Heart right ventricle (tissue), 16 donors: Measurements from ENCODE around the gene THRSP. TPM values are rescaled to one million over a fixed set of nuclear protein-coding genes. Genes with fewer than 3 reads are reported as not detected.
"Not testable (repeated sequence)": the region's sequence is repeated elsewhere in the genome, so short reads cannot be mapped to it uniquely, and the experiment has no call there.

Source experiments
- ATAC-seq, 8 donors: fragments of 200-7000 bp; cut with Tn5 transposase; one replicate each; pipeline ENCODE4 v1.9.1; 2020; ENCODE audit warnings: mild to moderate bottlenecking in 8 of 8, moderate library complexity in 8 of 8, moderate number of reproducible peaks in 1 of 8
- DNase-seq, 2 donors: peaks; one replicate each; pipeline ENCODE4 v3.0.0-alpha.2; 2020
- H3K27ac ChIP-seq, 10 donors: fragments of 200-600 bp; sonication (generic) in 2 of 10; one replicate each; pipeline versions ENCODE4 v1.5.0 to v1.8.0; 2020 to 2022; ENCODE audit warnings: mild to moderate bottlenecking in 3 of 10
- H3K27me3 ChIP-seq, 7 donors: fragments of 200-600 bp; one replicate each; pipeline ENCODE4 v1.8.0; 2021 to 2022; ENCODE audit warnings: mild to moderate bottlenecking in 2 of 7
- H3K36me3 ChIP-seq, 9 donors: fragments of 200-600 bp; sonication (generic) in 1 of 9; one replicate each; pipeline versions ENCODE4 v1.5.0 to v1.8.0; 2020 to 2022; ENCODE audit warnings: mild to moderate bottlenecking in 2 of 9
- H3K4me1 ChIP-seq, 9 donors: fragments of 200-600 bp; sonication (generic) in 1 of 9; one replicate each; pipeline versions ENCODE4 v1.5.0 to v1.8.0; 2020 to 2022; ENCODE audit warnings: mild to moderate bottlenecking in 4 of 9
- H3K4me3 ChIP-seq, 10 donors: fragments of 200-600 bp; sonication (generic) in 2 of 10; one replicate each; pipeline versions ENCODE4 v1.5.0 to v1.8.0; 2020 to 2022; ENCODE audit warnings: mild to moderate bottlenecking in 7 of 10, moderate library complexity in 2 of 10
- H3K9me3 ChIP-seq, 11 donors: fragments of 200-600 bp in 10 of 11; sonication (generic) in 2 of 11; one replicate each; pipeline versions ENCODE4 v1.5.0 to v1.8.0; 2013 to 2022; ENCODE audit warnings: mild to moderate bottlenecking in 2 of 11, control low read depth in 1 of 11, moderate library complexity in 1 of 11
- CTCF ChIP-seq, 9 donors: fragments of 200-600 bp; sonication (generic) in 2 of 9; IDR thresholded peaks; one replicate each; pipeline versions ENCODE4 v1.5.0 to v1.8.0; 2021 to 2022; ENCODE audit warnings: antibody characterized with exemption in 9 of 9, mild to moderate bottlenecking in 5 of 9, moderate library complexity in 1 of 9
- WGBS, 2 donors: extraction: QIAGEN DNeasy Blood & Tissue Kit; methylation state at CpG; one replicate each; pipeline ENCODE4 v1.1.7; 2013; ENCODE audit warnings: inconsistent platforms in 1 of 2; 5-methylcytosine and 5-hydroxymethylcytosine counted together
- intact Hi-C, 10 donors: fragments of 100-400 bp; cut with DNase I; formaldehyde crosslinking; loops; one replicate each; pipeline versions ENCODE4 v1.11.1 to v1.14.2; 2022
- polyA plus RNA-seq, 2 donors: library from polyadenylated mRNA; stranded (reverse); fragments of 200-250 nt; gene quantifications; one replicate each; pipeline ENCODE4 v1.2.3, GENCODE V29; 2013
- total RNA-seq, 10 donors: library from RNA; stranded (reverse); fragmentation: NEBNext Ultra II Directional in 3 of 10; extraction: Animal tissue kit (Norgen Biotek cat#: 25700) in 3 of 10; gene quantifications; one replicate each; pipeline versions ENCODE4 v1.2.1 to v1.2.4, GENCODE V29; 2021 to 2023
- donor health status: Arrhythmogenic right ventricular cardiomyopathy.
- donor health status: ischemic (EF 13 %, LVEDD 7.1; RV severe dilation, severe dysfunction).
- donor health status: healthy with polysubstance abuse.
- donor health status: DM: no; HTN: yes; CAD: no.
- donor health status: DM: no; HTN: no; CAD: no.
- donor health status: ischemic (EF 25% LVEDD 6.9; RV normal size, moderate dysfunction).
- donor health status: ischemic (EF 25% LVEDD 5.7; RV mildly dilated, moderate dysfunction).
- donor health status: healthy.
- donor health status: DM: yes; HTN: yes; CAD: no.
- donor health status: Ischemic cardiomyopathy.
- donor health status: ischemic (EF 35%, LVEDD 5.7; RV mildly dilated, moderate dysfunction).
- donor health status: nonischemic (EF 11% LVEDD 7.7; RV severe dilation, severe dysfunction).
- donor health status: DM: yes; HTN: yes; CAD: no.
- donor health status: PGD.
- donor health status: ischemic (EF 29% LVEDD 5.4; RV normal size, mild dysfunction).
- donor health status: nonischemic (EF 23%, LVEDD 6.1; RV moderate dilation, normal function).

THRSP gene
- total and polyA plus RNA-seq, 12 donors, result 0.21 to 25.4 (median 4.0) TPM; not detected in 3

- DNase-seq (peak; percentile 59 to 75), ATAC-seq (peak; percentile 42 to 80 (median 71))
- Histone ChIP-seq H3K4me3 (peak overlapping the region in 6 of 10 donors; percentile 1 to 32 (median 18)), H3K4me1 (peaks cover 0 to 22% (median 10%) of the 10 kb centered on the region in 9 donors), H3K27me3 (no peaks in the 10 kb centered on the region), H3K27ac (peak overlapping the region in 9 of 10 donors; percentile 18 to 87 (median 56)), H3K9me3 (no peaks in the 10 kb centered on the region), H3K36me3 (no peaks in the 10 kb centered on the region)
- intact Hi-C loops, result loop anchor here in 3 of 10 donors (10.0 kb wide), 2 partner anchors 45 to 55 kb away; partner anchors contain the start of gene INTS4 (in 2 of the 3)
- TF ChIP-seq CTCF (IDR thresholded peaks at IDR 0.05), result no peak
- WGBS, 2 donors, result 18 to 21% methylated on average over 7 of the region's 7 CpGs
Observed at GRCh38 chr11:78039919-78040671, 23.6 kb upstream of the THRSP start.

GRCh38 chr11:78040691-78041379 lies 22.8 kb upstream of the THRSP start:
- Histone ChIP-seq H3K27ac (peak overlapping the region in 7 of 10 donors; percentile 39 to 87 (median 58)), H3K4me1 (peaks cover 0 to 27% (median 15%) of the 10 kb centered on the region in 9 donors), H3K4me3 (no peak overlapping the region), H3K36me3 (no peaks in the 10 kb centered on the region), H3K9me3 (no peaks in the 10 kb centered on the region), H3K27me3 (no peaks in the 10 kb centered on the region)
- DNase-seq (no peak), ATAC-seq (no peak)
- WGBS, 2 donors, result 90 to 91% methylated on average over 15 of the region's 15 CpGs
- intact Hi-C loops, result loop anchor here in 2 of 10 donors (10.0 kb wide), 1 partner anchor 46 kb away; the partner anchor contains the start of gene INTS4 (in 2 of the 2)
- no peak for TF ChIP-seq CTCF (IDR thresholded peaks at IDR 0.05)

- H3K27me3 ChIP-seq, H3K27ac ChIP-seq, DNase-seq, H3K4me3 ChIP-seq, H3K9me3 ChIP-seq, H3K36me3 ChIP-seq, ATAC-seq: not testable (repeated sequence)
- H3K4me1 ChIP-seq, result peaks cover 0 to 33% (median 17%) of the 10 kb centered on the region in 9 donors
- 98% methylated on average over 8 of the region's 8 CpGs for WGBS, 2 donors
- intact Hi-C loops, result loop anchor here in 2 of 10 donors (10.0 kb wide), 1 partner anchor 47 kb away; the partner anchor contains the start of gene INTS4 (in 2 of the 2)
Observed at GRCh38 chr11:78041380-78041719, 22.3 kb upstream of the THRSP start.

GRCh38 chr11:78041843-78042440 lies 21.7 kb upstream of the THRSP start:
- no peak for TF ChIP-seq CTCF (IDR thresholded peaks at IDR 0.05)
- no peaks in the 10 kb centered on the region for H3K9me3 ChIP-seq
- no peaks in the 10 kb centered on the region for H3K36me3 ChIP-seq
- H3K4me3 ChIP-seq, result no peak overlapping the region
- no peak overlapping the region for H3K27ac ChIP-seq
- no peaks in the 10 kb centered on the region for H3K27me3 ChIP-seq
- intact Hi-C loops, result loop anchor here in 2 of 10 donors (10.0 kb wide), 1 partner anchor 47 kb away; the partner anchor contains the start of gene INTS4 (in 2 of the 2)
- DNase-seq (no peak), ATAC-seq (no peak)
- H3K4me1 ChIP-seq, result peaks cover 0 to 35% (median 18%) of the 10 kb centered on the region in 9 donors
- WGBS, 2 donors, result 94% methylated on average over 14 of the region's 14 CpGs
